Mesendoderm (in vitro differentiated cells): ENCODE results near the gene NLN.
"Not testable (repeated sequence)": the region's sequence is repeated elsewhere in the genome, so short reads cannot be mapped to it uniquely, and the experiment has no call there.

ENCODE experiments used
- DNase-seq: peaks from one replicate; pipeline ENCODE4 v3.0.0; 2013
- H2AK5ac ChIP-seq: 2 replicates; pipeline ENCODE4 v1.6.1; 2013; ENCODE audit warnings: low read length, inconsistent platforms
- H2BK120ac ChIP-seq: 2 replicates; pipeline ENCODE4 v1.6.1; 2013; ENCODE audit warnings: low read depth, mild to moderate bottlenecking, low read length, moderate library complexity, mixed read lengths
- H2BK15ac ChIP-seq: replicated peaks from 2 replicates; pipeline ENCODE4 v1.6.1; 2013; ENCODE audit warnings: low read depth, mild to moderate bottlenecking, moderate library complexity
- H2BK5ac ChIP-seq: 2 replicates; pipeline ENCODE4 v1.6.1; 2013; ENCODE audit warnings: low read length, inconsistent platforms
- H3K18ac ChIP-seq: 2 replicates; pipeline ENCODE4 v1.6.1; 2013; ENCODE audit warnings: mild to moderate bottlenecking, low read length, mixed read lengths
- H3K23ac ChIP-seq: one replicate; pipeline ENCODE4 v1.6.1; 2013; ENCODE audit warnings: low read length
- H3K27ac ChIP-seq: 2 replicates; pipeline ENCODE4 v1.5.1; 2013; ENCODE audit warnings: low read depth, mild to moderate bottlenecking, inconsistent platforms, low read length, moderate library complexity
- H3K27me3 ChIP-seq: 2 replicates; pipeline ENCODE4 v1.6.1; 2013; ENCODE audit warnings: low read length, control low read depth, mild to moderate bottlenecking, inconsistent platforms; ENCODE audit not compliant: insufficient read depth, poor library complexity
- H3K36me3 ChIP-seq: 2 replicates; pipeline ENCODE4 v1.6.1; 2013; ENCODE audit warnings: low read length, inconsistent platforms; ENCODE audit not compliant: control insufficient read depth, insufficient read depth
- H3K4ac ChIP-seq: one replicate; pipeline ENCODE4 v1.6.1; 2013; ENCODE audit warnings: low read depth, mild to moderate bottlenecking, low read length, moderate library complexity
- H3K4me1 ChIP-seq: 2 replicates; pipeline ENCODE4 v1.6.1; 2013; ENCODE audit warnings: low read depth, low read length, inconsistent platforms; ENCODE audit not compliant: control insufficient read depth
- H3K4me2 ChIP-seq: 2 replicates; pipeline ENCODE4 v1.6.1; 2013; ENCODE audit warnings: low read length
- H3K4me3 ChIP-seq: 2 replicates; pipeline ENCODE4 v1.5.1; 2013; ENCODE audit warnings: mild to moderate bottlenecking, low read length
- H3K56ac ChIP-seq: one replicate; pipeline ENCODE4 v1.6.1; 2013; ENCODE audit warnings: low read length
- H3K79me1 ChIP-seq: 2 replicates; pipeline ENCODE4 v1.6.1; 2013; ENCODE audit warnings: low read length, inconsistent platforms
- H3K79me2 ChIP-seq: 2 replicates; pipeline ENCODE4 v1.6.1; 2013; ENCODE audit warnings: mild to moderate bottlenecking, low read length; ENCODE audit not compliant: control insufficient read depth, insufficient read depth
- H3K9ac ChIP-seq: 2 replicates; pipeline ENCODE4 v1.6.1; 2013; ENCODE audit warnings: low read length, inconsistent platforms
- H4K5ac ChIP-seq: one replicate; pipeline ENCODE4 v1.6.1; 2013; ENCODE audit warnings: low read length
- H4K8ac ChIP-seq: one replicate; pipeline ENCODE4 v1.6.1; 2013; ENCODE audit warnings: low read depth, mild to moderate bottlenecking, control low read depth, low read length, moderate library complexity
- WGBS: extraction: QIAGEN DNeasy Blood & Tissue Kit; methylation state at CpG from one replicate; pipeline ENCODE4 v1.1.7; 2013; ENCODE audit warnings: low lambda C conversion rate, missing lambda C conversion rate; ENCODE audit not compliant: insufficient coverage; ENCODE audit errors: extremely low coverage; 5-methylcytosine and 5-hydroxymethylcytosine counted together

The NLN gene

GRCh38 chr5:65837139-65837538, 115.1 kb downstream of the NLN start:
- Histone ChIP-seq H3K9ac (no peak overlapping the region), H3K23ac (no peak overlapping the region), H3K4me1 (no peaks in the 10 kb centered on the region), H3K18ac (no peak overlapping the region), H3K79me1 (no peaks in the 10 kb centered on the region), H3K4me3 (no peak overlapping the region), H3K79me2 (no peaks in the 10 kb centered on the region), H3K4me2 (no peak overlapping the region), H4K5ac (no peak overlapping the region), H2BK15ac (no peak overlapping the region), H4K8ac (no peak overlapping the region), H3K27me3 (no peaks in the 10 kb centered on the region), H3K4ac (no peak overlapping the region), H3K56ac (no peak overlapping the region), H2AK5ac (no peak overlapping the region), H3K36me3 (no peaks in the 10 kb centered on the region), H3K27ac (no peak overlapping the region), H2BK5ac (no peak overlapping the region), H2BK120ac (no peak overlapping the region)
- DNase-seq: no peak

GRCh38 chr5:65839170-65839569, 117.2 kb downstream of the NLN start:
- H3K18ac ChIP-seq, H3K36me3 ChIP-seq, H3K27ac ChIP-seq, H3K27me3 ChIP-seq, H2BK5ac ChIP-seq, H2BK15ac ChIP-seq, H3K23ac ChIP-seq, H3K56ac ChIP-seq, H2AK5ac ChIP-seq, DNase-seq, H3K4ac ChIP-seq, H4K5ac ChIP-seq, H2BK120ac ChIP-seq, H4K8ac ChIP-seq, H3K4me1 ChIP-seq, H3K4me3 ChIP-seq, H3K79me2 ChIP-seq, H3K79me1 ChIP-seq, H3K9ac ChIP-seq, H3K4me2 ChIP-seq: not testable (repeated sequence)

DNA sequence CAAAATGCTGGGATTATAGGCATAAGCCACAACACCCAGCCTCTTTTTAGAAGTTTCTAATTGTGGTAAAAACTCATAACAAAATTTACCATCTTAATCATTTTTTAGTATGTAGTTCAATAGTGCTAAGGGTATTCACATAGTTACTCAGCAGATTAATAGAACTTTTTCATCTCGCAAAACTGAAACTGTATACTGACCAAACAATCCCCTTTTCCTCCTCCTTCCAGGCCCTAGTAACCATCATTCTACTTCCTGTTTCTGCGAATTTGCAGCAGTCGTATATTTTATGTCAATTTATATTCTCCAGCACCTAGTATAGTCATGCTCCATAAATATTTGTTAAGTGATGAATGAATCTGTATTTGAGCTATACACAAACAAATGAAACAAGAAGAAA, 118.1 kb downstream of the NLN start:
- no peak overlapping the region for H2BK5ac ChIP-seq
- H3K36me3 ChIP-seq: no peaks in the 10 kb centered on the region
- no peaks in the 10 kb centered on the region for H3K4me1 ChIP-seq
- no peaks in the 10 kb centered on the region for H3K27me3 ChIP-seq
- H3K79me1 ChIP-seq: no peaks in the 10 kb centered on the region
- no peak overlapping the region for H3K9ac ChIP-seq
- no peak overlapping the region for H3K18ac ChIP-seq
- no peak for DNase-seq
- no peak overlapping the region for H3K23ac ChIP-seq
- no peak overlapping the region for H4K8ac ChIP-seq
- no peak overlapping the region for H3K56ac ChIP-seq
- H3K4ac ChIP-seq: no peak overlapping the region
- no peak overlapping the region for H2AK5ac ChIP-seq
- H3K79me2 ChIP-seq: no peaks in the 10 kb centered on the region
- no peak overlapping the region for H3K27ac ChIP-seq
- no peak overlapping the region for H3K4me2 ChIP-seq
- no CpG with 5 or more reads among the region's 3 CpGs for WGBS
- no peak overlapping the region for H2BK120ac ChIP-seq
- no peak overlapping the region for H4K5ac ChIP-seq
- no peak overlapping the region for H3K4me3 ChIP-seq
- H2BK15ac ChIP-seq: no peak overlapping the region

- not testable (repeated sequence) for H3K27me3 ChIP-seq, H4K5ac ChIP-seq, H2AK5ac ChIP-seq, H3K4me1 ChIP-seq, H3K23ac ChIP-seq, H3K27ac ChIP-seq, H3K4me3 ChIP-seq, H3K18ac ChIP-seq, H3K9ac ChIP-seq, H4K8ac ChIP-seq, H3K56ac ChIP-seq, H3K4me2 ChIP-seq, H3K79me2 ChIP-seq, H3K79me1 ChIP-seq, H2BK120ac ChIP-seq, H3K4ac ChIP-seq, H2BK15ac ChIP-seq, DNase-seq, H2BK5ac ChIP-seq, H3K36me3 ChIP-seq
- no CpG with 5 or more reads among the region's 4 CpGs for WGBS
These were observed 122.8 kb downstream of the NLN start for GRCh38 chr5:65844763-65845162.

GRCh38 chr5:65846101-65846500, 124.1 kb downstream of the NLN start:
- Histone ChIP-seq H3K18ac (no peak overlapping the region), H3K79me2 (no peaks in the 10 kb centered on the region), H3K4me3 (no peak overlapping the region), H3K4me2 (no peak overlapping the region), H3K4me1 (no peaks in the 10 kb centered on the region), H2BK15ac (no peak overlapping the region), H3K79me1 (no peaks in the 10 kb centered on the region), H2BK120ac (no peak overlapping the region), H2BK5ac (no peak overlapping the region), H2AK5ac (no peak overlapping the region), H4K5ac (no peak overlapping the region), H3K23ac (no peak overlapping the region), H4K8ac (no peak overlapping the region), H3K9ac (no peak overlapping the region), H3K36me3 (no peaks in the 10 kb centered on the region), H3K4ac (no peak overlapping the region), H3K27ac (no peak overlapping the region), H3K27me3 (no peaks in the 10 kb centered on the region), H3K56ac (no peak overlapping the region)
- no peak for DNase-seq
- no CpG with 5 or more reads among the region's 1 CpG for WGBS

- H3K9ac ChIP-seq, H4K8ac ChIP-seq, H2BK120ac ChIP-seq, H2BK5ac ChIP-seq, H3K56ac ChIP-seq, H2AK5ac ChIP-seq, H3K18ac ChIP-seq, H3K4ac ChIP-seq, H3K4me2 ChIP-seq, H3K36me3 ChIP-seq, H3K23ac ChIP-seq, H3K27me3 ChIP-seq, H3K4me1 ChIP-seq, H4K5ac ChIP-seq, DNase-seq, H3K79me2 ChIP-seq, H2BK15ac ChIP-seq, H3K4me3 ChIP-seq, H3K27ac ChIP-seq, H3K79me1 ChIP-seq: not testable (repeated sequence)
- no CpG with 5 or more reads among the region's 5 CpGs for WGBS
These were observed 125.0 kb downstream of the NLN start for GRCh38 chr5:65847019-65847418.
